Measurements from ENCODE around the gene NEDD4.
"Not testable (repeated sequence)": the region's sequence is repeated elsewhere in the genome, so short reads cannot be mapped to it uniquely, and the experiment has no call there.

NEDD4 gene

GRCh38 chr15:55786341-55786740 lies 207.1 kb downstream of the NEDD4 start:
- Histone ChIP-seq H3K4me3 (ENCODE audit: low read depth, low read length) (no peak overlapping the region), H2BK12ac (ENCODE audit: low read length) (peak overlapping the region; percentile 66), H3K4ac (ENCODE audit: low read depth, low read length) (peak overlapping the region; percentile 10), H4K12ac (ENCODE audit: low read depth, low read length) (peak overlapping the region; percentile 3), H2AFZ (ENCODE audit: insufficient read depth, low read length, poor library complexity) (no peak overlapping the region), H2AK5ac (ENCODE audit: low read length) (no peak overlapping the region), H2BK120ac (ENCODE audit: insufficient read depth, low read length, poor library complexity) (peak overlapping the region; percentile 88), H2BK5ac (ENCODE audit: low read depth, low read length, poor library complexity) (peak overlapping the region; percentile 94), H3K9ac (ENCODE audit: low read length) (no peak overlapping the region), H3K9me3 (ENCODE audit: insufficient read depth, low read depth, low read length) (no peaks in the 10 kb centered on the region), H3K27me3 (ENCODE audit: insufficient read depth, low read length) (no peaks in the 10 kb centered on the region), H3K18ac (ENCODE audit: low read length) (peak overlapping the region; percentile 82), H3K36me3 (ENCODE audit: control insufficient read depth in 1 of 2, insufficient read depth in 2 of 2, low read length in 2 of 2) (no peaks in the 10 kb centered on the region), H4K8ac (ENCODE audit: low read depth, low read length) (peak overlapping the region; percentile 88), H4K91ac (ENCODE audit: low read depth, low read length) (peak overlapping the region; percentile 98), H3K23ac (ENCODE audit: low read length) (no peak overlapping the region), H3K4me2 (ENCODE audit: low read length) (peak overlapping the region; percentile 33), H3K14ac (ENCODE audit: low read length) (peak overlapping the region; percentile 59), H3K79me2 (ENCODE audit: control insufficient read depth, insufficient read depth, low read length, poor library complexity) (peaks cover 2% of the 10 kb centered on the region), H3K79me1 (ENCODE audit: low read length) (peaks cover 55% of the 10 kb centered on the region), H3K4me1 (ENCODE audit: control insufficient read depth in 1 of 2, insufficient read depth in 2 of 2, low read length in 2 of 2) (peaks cover 20 to 31% of the 10 kb centered on the region in 2 experiments), H3K27ac (ENCODE audit: low read depth, low read length) (peak overlapping the region; percentile 97)
- no CpG with 5 or more reads among the region's 3 CpGs for WGBS (ENCODE audit: extremely low coverage, insufficient coverage, insufficient read length)
- DNase-seq: no peak

GRCh38 chr15:55785593-55785992 lies 207.8 kb downstream of the NEDD4 start:
- Histone ChIP-seq H2AK5ac (ENCODE audit: low read length) (peak overlapping the region; percentile 90), H3K4ac (ENCODE audit: low read depth, low read length) (peak overlapping the region; percentile 77), H3K14ac (ENCODE audit: low read length) (peak overlapping the region; percentile 92), H3K18ac (ENCODE audit: low read length) (peak overlapping the region; percentile 83), H2BK120ac (ENCODE audit: insufficient read depth, low read length, poor library complexity) (peak overlapping the region; percentile 99), H3K79me1 (ENCODE audit: low read length) (peaks cover 54% of the 10 kb centered on the region), H2BK12ac (ENCODE audit: low read length) (peak overlapping the region; percentile 87), H3K27ac (ENCODE audit: low read depth, low read length) (peak overlapping the region; percentile 92), H3K4me1 (ENCODE audit: control insufficient read depth in 1 of 2, insufficient read depth in 2 of 2, low read length in 2 of 2) (peaks cover 20 to 31% of the 10 kb centered on the region in 2 experiments), H2BK5ac (ENCODE audit: low read depth, low read length, poor library complexity) (peak overlapping the region; percentile 93), H4K8ac (ENCODE audit: low read depth, low read length) (peak overlapping the region; percentile 92), H4K91ac (ENCODE audit: low read depth, low read length) (peak overlapping the region; percentile 98)
- H3K4me2 ChIP-seq (ENCODE audit: low read length); H3K23ac ChIP-seq (ENCODE audit: low read length); H3K36me3 ChIP-seq (ENCODE audit: control insufficient read depth in 1 of 2, insufficient read depth in 2 of 2, low read length in 2 of 2); H3K27me3 ChIP-seq (ENCODE audit: insufficient read depth, low read length); H3K9ac ChIP-seq (ENCODE audit: low read length); H3K9me3 ChIP-seq (ENCODE audit: insufficient read depth, low read depth, low read length); H3K79me2 ChIP-seq (ENCODE audit: control insufficient read depth, insufficient read depth, low read length, poor library complexity); H2AFZ ChIP-seq (ENCODE audit: insufficient read depth, low read length, poor library complexity); DNase-seq; H4K12ac ChIP-seq (ENCODE audit: low read depth, low read length); H3K4me3 ChIP-seq (ENCODE audit: low read depth, low read length): not testable (repeated sequence)
- WGBS (ENCODE audit: extremely low coverage, insufficient coverage, insufficient read length): no CpG with 5 or more reads among the region's 9 CpGs

GRCh38 chr15:55784286-55784685 lies 209.1 kb downstream of the NEDD4 start:
- no peak overlapping the region for H2AFZ ChIP-seq (ENCODE audit: insufficient read depth, low read length, poor library complexity)
- H4K8ac ChIP-seq (ENCODE audit: low read depth, low read length): peak overlapping the region; percentile 20
- peak overlapping the region; percentile 62 for H3K14ac ChIP-seq (ENCODE audit: low read length)
- peaks cover 2% of the 10 kb centered on the region for H3K79me2 ChIP-seq (ENCODE audit: control insufficient read depth, insufficient read depth, low read length, poor library complexity)
- H3K4ac ChIP-seq (ENCODE audit: low read depth, low read length): no peak overlapping the region
- no peak overlapping the region for H4K12ac ChIP-seq (ENCODE audit: low read depth, low read length)
- H2BK120ac ChIP-seq (ENCODE audit: insufficient read depth, low read length, poor library complexity): peak overlapping the region; percentile 99
- H3K18ac ChIP-seq (ENCODE audit: low read length): peak overlapping the region; percentile 55
- no peaks in the 10 kb centered on the region for H3K36me3 ChIP-seq (ENCODE audit: control insufficient read depth in 1 of 2, insufficient read depth in 2 of 2, low read length in 2 of 2)
- H3K27ac ChIP-seq (ENCODE audit: low read depth, low read length): peak overlapping the region; percentile 92
- H3K23ac ChIP-seq (ENCODE audit: low read length): no peak overlapping the region
- no peak overlapping the region for H3K9ac ChIP-seq (ENCODE audit: low read length)
- peak overlapping the region; percentile 95 for H4K91ac ChIP-seq (ENCODE audit: low read depth, low read length)
- peak overlapping the region; percentile 54 for H2BK12ac ChIP-seq (ENCODE audit: low read length)
- peak overlapping the region; percentile 13 for H3K4me2 ChIP-seq (ENCODE audit: low read length)
- H3K27me3 ChIP-seq (ENCODE audit: insufficient read depth, low read length): no peaks in the 10 kb centered on the region
- no peak overlapping the region for H3K4me3 ChIP-seq (ENCODE audit: low read depth, low read length)
- no peak for DNase-seq
- H2BK5ac ChIP-seq (ENCODE audit: low read depth, low read length, poor library complexity): peak overlapping the region; percentile 93
- peaks cover 54% of the 10 kb centered on the region for H3K79me1 ChIP-seq (ENCODE audit: low read length)
- no peaks in the 10 kb centered on the region for H3K9me3 ChIP-seq (ENCODE audit: insufficient read depth, low read depth, low read length)
- H2AK5ac ChIP-seq (ENCODE audit: low read length): no peak overlapping the region
- H3K4me1 ChIP-seq (ENCODE audit: control insufficient read depth in 1 of 2, insufficient read depth in 2 of 2, low read length in 2 of 2): peaks cover 20 to 31% of the 10 kb centered on the region in 2 experiments

GRCh38 chr15:55782901-55783300 lies 210.5 kb downstream of the NEDD4 start:
- DNase-seq: no peak
- Histone ChIP-seq H3K79me1 (ENCODE audit: low read length) (peaks cover 52% of the 10 kb centered on the region), H3K4ac (ENCODE audit: low read depth, low read length) (peak overlapping the region; percentile 22), H3K9me3 (ENCODE audit: insufficient read depth, low read depth, low read length) (no peaks in the 10 kb centered on the region), H3K36me3 (ENCODE audit: control insufficient read depth in 1 of 2, insufficient read depth in 2 of 2, low read length in 2 of 2) (no peaks in the 10 kb centered on the region), H2AFZ (ENCODE audit: insufficient read depth, low read length, poor library complexity) (no peak overlapping the region), H2BK5ac (ENCODE audit: low read depth, low read length, poor library complexity) (peak overlapping the region; percentile 84), H4K8ac (ENCODE audit: low read depth, low read length) (no peak overlapping the region), H2BK120ac (ENCODE audit: insufficient read depth, low read length, poor library complexity) (peak overlapping the region; percentile 92), H2BK12ac (ENCODE audit: low read length) (no peak overlapping the region), H3K23ac (ENCODE audit: low read length) (no peak overlapping the region), H3K14ac (ENCODE audit: low read length) (peak overlapping the region; percentile 38), H2AK5ac (ENCODE audit: low read length) (no peak overlapping the region), H3K27ac (ENCODE audit: low read depth, low read length) (peak overlapping the region; percentile 92), H4K12ac (ENCODE audit: low read depth, low read length) (no peak overlapping the region), H3K9ac (ENCODE audit: low read length) (no peak overlapping the region), H3K27me3 (ENCODE audit: insufficient read depth, low read length) (no peaks in the 10 kb centered on the region), H4K91ac (ENCODE audit: low read depth, low read length) (peak overlapping the region; percentile 94), H3K79me2 (ENCODE audit: control insufficient read depth, insufficient read depth, low read length, poor library complexity) (peaks cover 2% of the 10 kb centered on the region), H3K4me2 (ENCODE audit: low read length) (peak overlapping the region; percentile 21), H3K18ac (ENCODE audit: low read length) (no peak overlapping the region), H3K4me1 (ENCODE audit: control insufficient read depth in 1 of 2, insufficient read depth in 2 of 2, low read length in 2 of 2) (peaks cover 20 to 31% of the 10 kb centered on the region in 2 experiments), H3K4me3 (ENCODE audit: low read depth, low read length) (no peak overlapping the region)
- no CpG with 5 or more reads among the region's 3 CpGs for WGBS (ENCODE audit: extremely low coverage, insufficient coverage, insufficient read length)
